ENCODE results near the gene ADGB.
A peak's percentile ranks its signal among the peaks of the same experiment; 100 is the strongest.
"Not testable (repeated sequence)": the region's sequence is repeated elsewhere in the genome, so short reads cannot be mapped to it uniquely, and the experiment has no call there.

Gene ADGB

GRCh38 chr6:146827216-146827928 is 228.6 kb downstream of the ADGB start:
- no peak for DNase-seq

- DNase-seq = no peak
Measured at GRCh38 chr6:146829792-146830565, 231.2 kb downstream of the ADGB start.

- no peak for DNase-seq
Measured at GRCh38 chr6:146833157-146833556, 234.4 kb downstream of the ADGB start.

GRCh38 chr6:146840216-146840615 is 241.4 kb downstream of the ADGB start:
- DNase-seq = no peak

GRCh38 chr6:146840641-146841040 is 241.9 kb downstream of the ADGB start:
- DNase-seq = no peak

GRCh38 chr6:146847426-146847825 is 248.7 kb downstream of the ADGB start:
- DNase-seq = no peak

- DNase-seq = no peak
Measured at GRCh38 chr6:146850238-146850896, 251.6 kb downstream of the ADGB start.

GRCh38 chr6:146850981-146851380 is 252.2 kb downstream of the ADGB start:
- no peak for DNase-seq

GRCh38 chr6:146851837-146852236 is 253.1 kb downstream of the ADGB start:
- DNase-seq = no peak

GRCh38 chr6:146854521-146855255 is 255.9 kb downstream of the ADGB start:
- DNase-seq = not testable (repeated sequence)

GRCh38 chr6:146855889-146856288 is 257.1 kb downstream of the ADGB start:
- DNase-seq = no peak

GRCh38 chr6:146856296-146856695 is 257.5 kb downstream of the ADGB start:
- no peak for DNase-seq

- DNase-seq = peak; percentile 65
Measured at GRCh38 chr6:146857180-146857979, 258.6 kb downstream of the ADGB start.

- DNase-seq = no peak
Measured at GRCh38 chr6:146857980-146858347, 259.2 kb downstream of the ADGB start.

GRCh38 chr6:146859206-146859605 is 260.4 kb downstream of the ADGB start:
- DNase-seq = no peak

- no peak for DNase-seq
Measured at GRCh38 chr6:146859795-146860495, 261.2 kb downstream of the ADGB start.

GRCh38 chr6:146860583-146860982 is 261.8 kb downstream of the ADGB start:
- no peak for DNase-seq

GRCh38 chr6:146861029-146861563 is 262.3 kb downstream of the ADGB start:
- DNase-seq = no peak

- DNase-seq = no peak
Measured at GRCh38 chr6:146861716-146862115, 262.9 kb downstream of the ADGB start.

- no peak for DNase-seq
Measured at GRCh38 chr6:146862508-146862919, 263.7 kb downstream of the ADGB start.

- no peak for DNase-seq
Measured at GRCh38 chr6:146864300-146864699, 265.5 kb downstream of the ADGB start.
